HG02610 (cell line): Measurements from ENCODE around the gene KLF3.

Source experiments
- ATAC-seq: cut with Tn5 transposase; IDR thresholded peaks from one replicate; pipeline ENCODE4 v1.9.1; 2021; ENCODE audit warnings: mild to moderate bottlenecking, moderate library complexity; ENCODE audit not compliant: unreplicated experiment

Gene KLF3

DNA sequence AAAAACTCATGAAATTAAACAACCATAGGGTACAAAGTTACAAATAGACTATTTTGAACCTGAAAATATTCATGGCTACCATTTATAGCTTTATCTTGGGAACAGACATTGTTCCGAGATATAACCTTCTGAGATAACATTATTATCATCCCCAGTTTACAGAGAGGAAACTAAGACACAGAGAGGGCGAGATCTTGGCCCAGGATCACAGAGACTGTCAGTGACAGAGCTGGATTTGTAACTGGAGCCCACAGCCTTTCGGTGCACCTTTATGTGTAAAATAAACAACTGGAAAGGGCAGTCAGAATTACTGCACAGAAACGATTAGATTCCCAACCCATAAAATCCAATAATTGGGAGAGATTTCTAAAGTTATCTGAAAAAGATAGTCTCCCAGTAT is 28.4 kb downstream of the KLF3 start:
- no peak for ATAC-seq

- no peak for ATAC-seq
Observed at GRCh38 chr4:38693569-38693968, 29.6 kb downstream of the KLF3 start.

DNA sequence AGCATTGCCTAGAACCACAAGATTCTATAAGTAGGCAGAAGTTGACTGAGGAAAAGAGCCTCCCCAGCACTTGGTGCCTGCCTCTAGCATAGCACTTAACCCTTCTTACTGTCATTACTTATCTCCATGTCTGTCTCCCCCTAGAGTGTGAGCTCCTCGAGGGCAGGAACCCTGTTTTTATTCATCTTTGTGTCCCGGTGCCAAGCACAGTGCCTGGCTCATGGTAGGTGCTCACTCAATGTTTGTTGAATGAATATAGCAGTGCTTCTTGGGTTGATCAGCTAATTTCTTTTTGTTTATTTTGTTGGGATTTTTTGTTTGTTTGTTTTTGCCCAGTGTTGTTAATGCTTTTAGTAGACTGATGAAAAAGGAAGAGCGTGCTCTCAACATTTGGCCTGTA is 30.3 kb downstream of the KLF3 start:
- no peak for ATAC-seq

GRCh38 chr4:38695809-38696208 is 31.8 kb downstream of the KLF3 start:
- no peak for ATAC-seq

DNA sequence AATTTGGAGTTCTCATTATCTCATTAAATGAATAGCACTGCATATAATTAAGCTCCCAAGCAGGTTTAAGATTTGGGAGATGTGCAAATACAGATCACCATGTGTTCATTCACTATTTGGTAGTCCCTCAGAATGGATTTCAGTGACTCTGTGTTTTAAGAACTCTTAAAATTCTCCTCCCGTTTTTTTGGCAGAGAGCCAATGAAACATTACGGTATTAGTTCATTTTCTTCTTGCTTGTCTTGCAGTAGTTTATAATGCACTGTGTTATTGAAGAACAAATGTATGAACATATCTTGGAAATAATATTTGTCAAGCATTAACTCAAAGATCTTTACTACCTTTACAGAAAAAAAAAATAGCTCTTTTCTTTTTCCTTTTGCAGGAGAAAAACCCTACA is 32.7 kb downstream of the KLF3 start:
- no peak for ATAC-seq

- ATAC-seq = no peak
Observed at GRCh38 chr4:38698176-38698575, 34.2 kb downstream of the KLF3 start.

GRCh38 chr4:38699112-38699511 is 35.1 kb downstream of the KLF3 start:
- no peak for ATAC-seq

DNA sequence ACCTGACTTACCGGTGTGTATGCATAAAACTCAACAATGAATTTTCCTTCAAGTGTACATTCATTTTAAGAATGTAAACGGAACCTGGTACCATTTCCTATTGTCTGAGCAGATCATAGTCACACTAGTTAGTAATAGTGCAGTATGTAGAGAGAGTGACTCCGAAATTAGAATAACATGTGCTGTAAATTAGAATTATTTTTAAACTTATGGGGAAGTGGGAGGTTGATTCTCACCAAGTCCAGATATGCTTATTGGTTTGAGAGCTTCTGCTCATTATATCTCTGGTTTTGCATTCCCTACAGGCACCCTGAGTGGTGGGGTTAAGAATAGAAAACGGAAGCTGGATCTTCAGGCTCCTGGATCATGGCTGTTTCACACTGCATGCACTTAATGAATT is 39.6 kb downstream of the KLF3 start:
- no peak for ATAC-seq

GRCh38 chr4:38704622-38705154 is 40.7 kb downstream of the KLF3 start:
- no peak for ATAC-seq

GRCh38 chr4:38706301-38706700 is 42.3 kb downstream of the KLF3 start:
- ATAC-seq = no peak

DNA sequence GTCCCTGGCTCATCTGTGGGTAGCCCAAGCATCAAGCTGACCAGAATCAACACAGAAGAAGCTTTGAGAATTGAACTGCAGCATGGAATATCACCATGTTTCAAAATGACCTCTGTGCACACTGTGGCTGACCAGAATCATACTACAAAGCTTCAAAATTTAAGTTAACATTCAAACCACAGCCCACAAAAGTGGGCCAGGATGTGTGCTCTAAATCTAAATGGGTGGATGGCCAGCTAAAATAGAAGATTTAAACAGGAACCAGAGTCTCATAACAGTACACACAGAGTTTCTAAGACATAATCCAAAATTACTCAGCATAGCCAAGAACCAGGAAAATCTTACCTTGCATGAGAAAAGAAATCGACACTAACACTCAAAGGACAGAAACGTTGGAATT is 46.1 kb downstream of the KLF3 start:
- peak; percentile 95 for ATAC-seq

DNA sequence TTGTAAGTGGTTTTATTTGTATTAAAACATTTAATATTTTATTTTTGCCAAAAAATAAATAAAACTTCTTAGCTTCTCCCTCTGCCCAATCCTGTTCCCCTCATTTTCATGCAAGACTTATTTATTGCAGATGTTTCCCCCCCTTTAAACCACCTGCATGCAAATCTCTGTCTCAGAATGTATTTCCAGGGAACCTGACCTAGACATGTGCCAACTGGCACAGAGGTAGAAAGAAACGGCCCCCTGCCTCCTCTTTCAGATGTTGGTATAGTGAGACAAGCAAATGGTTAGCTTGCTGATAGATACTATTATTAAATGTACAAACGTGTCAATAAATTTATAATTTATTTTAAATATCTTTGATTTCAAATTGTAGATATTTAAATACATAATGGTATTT is 47.1 kb downstream of the KLF3 start:
- ATAC-seq = no peak

- ATAC-seq = no peak
Observed at GRCh38 chr4:38715050-38715449, 51.1 kb downstream of the KLF3 start.

GRCh38 chr4:38716256-38716655 is 52.3 kb downstream of the KLF3 start:
- no peak for ATAC-seq

- no peak for ATAC-seq
Observed at GRCh38 chr4:38717604-38718003, 53.6 kb downstream of the KLF3 start.

- no peak for ATAC-seq
Observed at GRCh38 chr4:38723114-38723513, 59.1 kb downstream of the KLF3 start.

- ATAC-seq = no peak
Observed at GRCh38 chr4:38723726-38724474, 59.9 kb downstream of the KLF3 start.

GRCh38 chr4:38724475-38724808 is 60.4 kb downstream of the KLF3 start:
- no peak for ATAC-seq

DNA sequence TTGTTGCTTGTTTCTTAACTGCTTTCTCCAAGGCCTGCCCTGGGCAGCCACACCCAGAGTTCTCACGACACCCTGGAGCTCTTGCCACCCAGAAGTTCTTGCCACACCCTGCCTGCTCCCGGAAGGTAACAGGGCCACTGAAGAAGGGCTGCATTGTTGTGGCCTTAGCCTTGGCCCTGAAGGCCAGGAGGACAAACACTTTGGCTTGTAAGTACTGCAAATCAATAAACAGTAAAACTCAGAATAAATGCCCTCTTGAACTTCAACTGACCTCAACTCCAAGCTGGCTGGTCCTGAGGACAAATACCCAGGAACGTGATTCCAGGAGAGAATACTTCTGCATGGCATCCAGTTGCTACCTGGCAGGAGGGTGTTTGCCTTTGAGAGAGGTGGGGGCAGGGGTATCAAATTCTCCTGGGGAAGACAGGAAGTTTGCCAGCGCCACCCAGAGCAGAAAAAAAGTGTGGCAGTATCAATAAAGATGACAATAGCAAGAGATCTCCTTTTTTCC is 64.7 kb downstream of the KLF3 start:
- no peak for ATAC-seq

- ATAC-seq = no peak
Observed at GRCh38 chr4:38730493-38730829, 66.5 kb downstream of the KLF3 start.

- peak; percentile 89 for ATAC-seq
Observed at GRCh38 chr4:38730830-38731646, 67.0 kb downstream of the KLF3 start.

GRCh38 chr4:38733663-38734062 is 69.7 kb downstream of the KLF3 start:
- no peak for ATAC-seq
